GM12878 (cell line): ENCODE data around the gene SLCO3A1. TPM values are rescaled to one million over a fixed set of nuclear protein-coding genes. Genes with fewer than 3 reads are reported as not detected.

Experiments used
- ATAC-seq: fragments of 200-7000 bp; cut with Tn5 transposase; 3 replicates; pipeline ENCODE4 v1.9.1; 2020; ENCODE audit warnings: mild to moderate bottlenecking, moderate library complexity
- BruUV-seq: library from RNA; stranded (reverse); fragments of 400-500 nt; replicated peaks from 2 replicates; lab custom pipeline; 2021; lab: Mats Ljungman, UMichigan
- CTCF ChIA-PET: fragments of 300-600 bp; sonication (Branson Sonifier 250); formaldehyde crosslinking; extraction: SDS; loops from one replicate; lab custom pipeline; 2021; ENCODE audit warnings: inconsistent platforms; lab: Yijun Ruan, JAX
- POLR2A ChIA-PET: fragments of 350-600 bp; formaldehyde crosslinking; extraction: SDS; loops from one replicate; lab custom pipeline; 2021; ENCODE audit warnings: inconsistent platforms; lab: Charles Lee
- RAD21 ChIA-PET: fragments of 300-600 bp; sonication (Branson Sonifier 250); formaldehyde crosslinking; loops from one replicate; lab custom pipeline; 2023; ENCODE audit warnings: antibody characterized with exemption; ENCODE audit not compliant: unreplicated experiment; lab: Charles Lee
- SMC1A ChIA-PET: fragments of 300-600 bp; sonication (Branson Sonifier 250); formaldehyde crosslinking; loops from one replicate; lab custom pipeline; 2023; ENCODE audit not compliant: unreplicated experiment, uncharacterized antibody; lab: Charles Lee
- DNase-seq: peaks from one replicate; pipeline ENCODE4 v3.0.0-alpha.2; 2011; ENCODE audit warnings: low read depth, low spot score
- FAIRE-seq: peaks from 3 replicates; lab custom pipeline; 2011; peaks lifted over from hg19 to GRCh38; lab: Jason Lieb, UNC
- H2AFZ ChIP-seq: 2 replicates; pipeline ENCODE4 v1.6.0; 2011; ENCODE audit warnings: low read depth, low read length, control low read depth; ENCODE audit not compliant: control insufficient read depth
- H3K27ac ChIP-seq: 2 replicates; pipeline ENCODE4 v1.5.1; 2011; ENCODE audit warnings: control low read depth; ENCODE audit not compliant: control insufficient read depth, insufficient read depth
- H3K27me3 ChIP-seq, 2 experiments: replicated peaks in 1 of 2; 2 replicates each; pipeline versions ENCODE4 v1.6.0 to v1.6.1; 2011; ENCODE audit warnings: low read length in 1 of 2; ENCODE audit not compliant: control insufficient read depth in 2 of 2, insufficient read depth in 2 of 2
- H3K36me3 ChIP-seq, 2 experiments: 2 replicates each; pipeline ENCODE4 v1.5.1; 2011; ENCODE audit warnings: low read length in 1 of 2; ENCODE audit not compliant: control insufficient read depth in 2 of 2, insufficient read depth in 2 of 2
- H3K4me1 ChIP-seq: 2 replicates; pipeline ENCODE4 v1.6.1; 2011; ENCODE audit warnings: mild to moderate bottlenecking, low read length, moderate library complexity, mixed read lengths; ENCODE audit not compliant: control insufficient read depth, insufficient read depth
- H3K4me2 ChIP-seq: 2 replicates; pipeline ENCODE4 v1.6.0; 2011; ENCODE audit warnings: control low read depth; ENCODE audit not compliant: control insufficient read depth, insufficient read depth
- H3K4me3 ChIP-seq: fragments of 200-600 bp; sonication (generic); 2 replicates; pipeline ENCODE4 v1.5.1; 2016
- H3K79me2 ChIP-seq: 2 replicates; pipeline ENCODE4 v1.6.0; 2011; ENCODE audit warnings: low read length; ENCODE audit not compliant: control insufficient read depth, insufficient read depth
- H3K9ac ChIP-seq: 2 replicates; pipeline ENCODE4 v1.8.0; 2011; ENCODE audit warnings: low read length, control low read depth, mixed read lengths; ENCODE audit not compliant: control insufficient read depth, insufficient read depth
- H3K9me3 ChIP-seq: replicated peaks from 3 replicates; pipeline ENCODE4 v1.5.1; 2011; ENCODE audit warnings: mild to moderate bottlenecking, low read length; ENCODE audit not compliant: control insufficient read depth, insufficient read depth
- H4K20me1 ChIP-seq: 2 replicates; pipeline ENCODE4 v1.6.0; 2011; ENCODE audit not compliant: control insufficient read depth, insufficient read depth
- IRF4 ChIP-seq: IDR thresholded peaks from 2 replicates; pipeline ENCODE4 v1.6.1; 2011; ENCODE audit warnings: low read depth, low read length
- IRF5 ChIP-seq: fragments of 450-650 bp; IDR thresholded peaks from 2 replicates; pipeline ENCODE4 v1.6.1; 2017; ENCODE audit warnings: borderline replicate concordance
- MYB ChIP-seq: fragments of 150-350 bp; IDR thresholded peaks from 2 replicates; pipeline ENCODE4 v1.6.1; 2014; ENCODE audit warnings: mild to moderate bottlenecking, low read depth, low read length, borderline replicate concordance
- NFIC ChIP-seq: IDR thresholded peaks from 2 replicates; pipeline ENCODE4 v1.6.1; 2012; ENCODE audit warnings: low read depth, mild to moderate bottlenecking, inconsistent platforms, low read length, moderate library complexity
- PBX3 ChIP-seq: IDR thresholded peaks from 2 replicates; pipeline ENCODE4 v1.6.1; 2011; ENCODE audit warnings: mild to moderate bottlenecking, low read depth, low read length, moderate library complexity; ENCODE audit not compliant: insufficient replicate concordance
- PML ChIP-seq: IDR thresholded peaks from 2 replicates; pipeline ENCODE4 v1.6.1; 2012; ENCODE audit warnings: low read length, inconsistent platforms
- POLR2AphosphoS5 ChIP-seq: IDR thresholded peaks from 2 replicates; pipeline ENCODE4 v1.6.1; 2011; ENCODE audit warnings: mild to moderate bottlenecking, low read length, inconsistent platforms
- RB1 ChIP-seq: fragments of 450-650 bp; formaldehyde crosslinking; IDR thresholded peaks from 2 replicates; pipeline ENCODE4 v1.6.1; 2017; ENCODE audit warnings: mild to moderate bottlenecking, borderline replicate concordance
- SMC3 ChIP-seq: IDR thresholded peaks from 2 replicates; pipeline ENCODE4 v1.6.1; 2011; ENCODE audit warnings: low read length, improper control_type of control experiment, borderline replicate concordance
- YY1 ChIP-seq: IDR thresholded peaks from 2 replicates; pipeline ENCODE4 v1.6.1; 2011; ENCODE audit warnings: low read depth, mild to moderate bottlenecking, low read length
- WGBS: methylation state at CpG from one replicate; pipeline ENCODE4 v1.1.6; 2016; ENCODE audit warnings: low lambda C conversion rate; ENCODE audit not compliant: insufficient replicate concordance, insufficient coverage; ENCODE audit errors: missing lambda C conversion rate; 5-methylcytosine and 5-hydroxymethylcytosine counted together
- in situ Hi-C: fragments of 300-500 bp; cut with MboI; formaldehyde crosslinking; loops from 9 replicates; pipeline ENCODE4 v1.14.3; 2018; ENCODE audit warnings: mixed read lengths
- intact Hi-C: fragments of 100-400 bp; cut with micrococcal nuclease; formaldehyde crosslinking; loops from one replicate; pipeline ENCODE4 v1.14.2; 2022; ENCODE audit not compliant: unreplicated experiment
- polyA plus RNA-seq, 11 experiments: library from polyadenylated mRNA; depleted of rRNA in 4 of 11; unstranded in 6 of 11; stranded (reverse) in 5 of 11; fragments of >200 nt; fragmentation: Nextera tagmentation in 4 of 11; fragmentation: Illumina TruSeq in 1 of 11; extraction: Ambion mirVana in 4 of 11; extraction: Trizol in 1 of 11; gene quantifications; 1 replicate in 1 of 11; 2 replicates in 10 of 11; pipeline versions ENCODE4 v1.2.1 to v1.2.3, GENCODE V29; 2011 to 2016; ENCODE audit warnings: inconsistent platforms in 2 of 11, missing spikeins in 2 of 11, low read depth in 1 of 11
- total RNA-seq, 4 experiments: library from RNA; depleted of rRNA in 3 of 4; stranded (reverse); fragments of >200 nt in 3 of 4; fragmentation: Illumina TruSeq in 1 of 4; extraction: Trizol in 1 of 4; gene quantifications; 2 replicates each; pipeline versions ENCODE4 v1.2.1 to v1.2.3, GENCODE V29; 2013 to 2021
- TF ChIP-seq, protein P1 (sequence below): IDR thresholded peaks from 2 replicates; pipeline ENCODE4 v1.6.1; 2012; ENCODE audit warnings: low read depth, low read length, improper control_type of control experiment
- TF ChIP-seq, protein P2 (sequence below): IDR thresholded peaks from 2 replicates; pipeline ENCODE4 v1.6.1; 2012; ENCODE audit warnings: mild to moderate bottlenecking, low read depth, low read length

The SLCO3A1 gene
- total and polyA plus RNA-seq, 10 of the 15 experiments (the other 5 are each of a cell fraction or from before 2014, with no cell fraction given): 0.05 to 5.9 (median 0.31) TPM

GRCh38 chr15:91892436-91892835, 38.9 kb downstream of the SLCO3A1 start:
- intact Hi-C loops: no loop called here
- BruUV-seq: no TSS peak
- H4K20me1 ChIP-seq: no peaks in the 10 kb centered on the region
- POLR2A ChIA-PET: no interaction called here
- TF ChIP-seq, protein P1, sequence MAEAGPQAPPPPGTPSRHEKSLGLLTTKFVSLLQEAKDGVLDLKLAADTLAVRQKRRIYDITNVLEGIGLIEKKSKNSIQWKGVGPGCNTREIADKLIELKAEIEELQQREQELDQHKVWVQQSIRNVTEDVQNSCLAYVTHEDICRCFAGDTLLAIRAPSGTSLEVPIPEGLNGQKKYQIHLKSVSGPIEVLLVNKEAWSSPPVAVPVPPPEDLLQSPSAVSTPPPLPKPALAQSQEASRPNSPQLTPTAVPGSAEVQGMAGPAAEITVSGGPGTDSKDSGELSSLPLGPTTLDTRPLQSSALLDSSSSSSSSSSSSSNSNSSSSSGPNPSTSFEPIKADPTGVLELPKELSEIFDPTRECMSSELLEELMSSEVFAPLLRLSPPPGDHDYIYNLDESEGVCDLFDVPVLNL: no peak
- TF ChIP-seq PML: no peak
- TF ChIP-seq IRF4: no peak
- no peak for TF ChIP-seq MYB
- no peak for TF ChIP-seq SMC3
- no peak for TF ChIP-seq NFIC
- no peak for TF ChIP-seq RB1
- no peak for TF ChIP-seq IRF5
- TF ChIP-seq YY1: no peak
- TF ChIP-seq, protein P2, sequence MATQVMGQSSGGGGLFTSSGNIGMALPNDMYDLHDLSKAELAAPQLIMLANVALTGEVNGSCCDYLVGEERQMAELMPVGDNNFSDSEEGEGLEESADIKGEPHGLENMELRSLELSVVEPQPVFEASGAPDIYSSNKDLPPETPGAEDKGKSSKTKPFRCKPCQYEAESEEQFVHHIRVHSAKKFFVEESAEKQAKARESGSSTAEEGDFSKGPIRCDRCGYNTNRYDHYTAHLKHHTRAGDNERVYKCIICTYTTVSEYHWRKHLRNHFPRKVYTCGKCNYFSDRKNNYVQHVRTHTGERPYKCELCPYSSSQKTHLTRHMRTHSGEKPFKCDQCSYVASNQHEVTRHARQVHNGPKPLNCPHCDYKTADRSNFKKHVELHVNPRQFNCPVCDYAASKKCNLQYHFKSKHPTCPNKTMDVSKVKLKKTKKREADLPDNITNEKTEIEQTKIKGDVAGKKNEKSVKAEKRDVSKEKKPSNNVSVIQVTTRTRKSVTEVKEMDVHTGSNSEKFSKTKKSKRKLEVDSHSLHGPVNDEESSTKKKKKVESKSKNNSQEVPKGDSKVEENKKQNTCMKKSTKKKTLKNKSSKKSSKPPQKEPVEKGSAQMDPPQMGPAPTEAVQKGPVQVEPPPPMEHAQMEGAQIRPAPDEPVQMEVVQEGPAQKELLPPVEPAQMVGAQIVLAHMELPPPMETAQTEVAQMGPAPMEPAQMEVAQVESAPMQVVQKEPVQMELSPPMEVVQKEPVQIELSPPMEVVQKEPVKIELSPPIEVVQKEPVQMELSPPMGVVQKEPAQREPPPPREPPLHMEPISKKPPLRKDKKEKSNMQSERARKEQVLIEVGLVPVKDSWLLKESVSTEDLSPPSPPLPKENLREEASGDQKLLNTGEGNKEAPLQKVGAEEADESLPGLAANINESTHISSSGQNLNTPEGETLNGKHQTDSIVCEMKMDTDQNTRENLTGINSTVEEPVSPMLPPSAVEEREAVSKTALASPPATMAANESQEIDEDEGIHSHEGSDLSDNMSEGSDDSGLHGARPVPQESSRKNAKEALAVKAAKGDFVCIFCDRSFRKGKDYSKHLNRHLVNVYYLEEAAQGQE: no peak
- no peak for TF ChIP-seq PBX3
- no peak for TF ChIP-seq POLR2AphosphoS5
- TF ChIP-seq, all 136 proteins: peak for 0
- no peaks in the 10 kb centered on the region for H3K9me3 ChIP-seq
- H3K9ac ChIP-seq: no peak overlapping the region
- no peak overlapping the region for H3K4me3 ChIP-seq
- no peak overlapping the region for H3K27ac ChIP-seq
- no peak overlapping the region for H3K4me2 ChIP-seq
- no peak overlapping the region for H2AFZ ChIP-seq
- ATAC-seq (no peak), DNase-seq (no peak), FAIRE-seq (no peak)
- 12% methylated on average over 5 of the region's 5 CpGs for whole genome bisulfite sequencing
- ChIA-PET CTCF (interaction anchor here (1.3 kb wide), 1 partner anchor 15 kb away, joined by 3 read pairs; no protein-coding TSS in a partner anchor), RAD21 (no interaction called here), SMC1A (interaction anchor here (1.3 kb wide), 1 partner anchor 9 kb away, joined by 3 read pairs; no protein-coding TSS in a partner anchor)
- H3K27me3 ChIP-seq: no peaks in the 10 kb centered on the region
- H3K79me2 ChIP-seq: no peaks in the 10 kb centered on the region
- no peaks in the 10 kb centered on the region for H3K36me3 ChIP-seq
- in situ Hi-C loops: no loop called here
- no peaks in the 10 kb centered on the region for H3K4me1 ChIP-seq
